Limb (tissue), 2 donors: ENCODE results near the gene PAIP2.

Experiments used
- DNase-seq, 2 donors: peaks; one replicate each; pipeline ENCODE4 v3.0.0-alpha.2; 2016; ENCODE audit errors: extremely low spot score in 2 of 2

Gene PAIP2

GRCh38 chr5:139410121-139410992 is 68.7 kb downstream of the PAIP2 start:
- DNase-seq, result no peak

DNA sequence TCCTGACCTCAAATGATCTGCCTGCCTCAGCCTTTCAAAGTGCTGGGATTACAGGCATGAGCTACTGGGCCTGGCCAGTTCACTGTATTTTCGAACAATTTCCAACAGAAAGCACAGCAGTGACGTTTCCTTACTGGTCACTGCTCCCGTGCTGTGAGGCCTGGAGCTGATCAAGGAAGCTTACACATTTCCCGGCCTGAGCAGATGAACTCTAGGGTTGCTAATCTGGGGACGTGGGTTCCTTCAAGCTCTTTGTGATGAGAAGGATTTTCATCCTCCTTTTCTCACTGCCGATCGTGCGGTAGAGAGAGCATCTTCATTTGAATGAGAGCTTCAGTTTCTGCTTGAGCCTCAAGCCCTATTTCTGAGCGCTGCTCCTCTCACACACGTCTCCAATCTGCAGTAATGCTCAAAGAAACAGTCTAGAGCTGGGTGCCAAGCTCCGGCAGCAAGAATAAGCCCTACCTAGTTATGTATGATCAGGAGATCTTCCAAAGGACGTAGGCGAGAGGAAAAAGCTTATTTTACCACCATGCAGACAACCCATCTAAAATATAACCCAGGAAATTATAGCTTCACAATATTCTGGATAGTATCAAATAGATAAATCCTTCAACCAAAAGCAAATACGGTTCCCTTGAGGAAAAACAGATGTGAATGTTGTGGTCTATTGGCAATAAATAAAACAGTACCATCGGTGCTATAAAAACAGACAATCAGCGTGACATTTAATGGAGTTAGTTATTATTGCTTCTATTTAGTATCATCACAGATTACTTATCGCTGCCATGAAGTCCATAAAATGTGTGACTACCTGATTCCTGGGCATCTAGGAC is 69.6 kb downstream of the PAIP2 start:
- no peak for DNase-seq

GRCh38 chr5:139413153-139413552 is 71.5 kb downstream of the PAIP2 start:
- DNase-seq, result no peak

GRCh38 chr5:139413963-139414362 is 72.3 kb downstream of the PAIP2 start:
- no peak for DNase-seq

DNA sequence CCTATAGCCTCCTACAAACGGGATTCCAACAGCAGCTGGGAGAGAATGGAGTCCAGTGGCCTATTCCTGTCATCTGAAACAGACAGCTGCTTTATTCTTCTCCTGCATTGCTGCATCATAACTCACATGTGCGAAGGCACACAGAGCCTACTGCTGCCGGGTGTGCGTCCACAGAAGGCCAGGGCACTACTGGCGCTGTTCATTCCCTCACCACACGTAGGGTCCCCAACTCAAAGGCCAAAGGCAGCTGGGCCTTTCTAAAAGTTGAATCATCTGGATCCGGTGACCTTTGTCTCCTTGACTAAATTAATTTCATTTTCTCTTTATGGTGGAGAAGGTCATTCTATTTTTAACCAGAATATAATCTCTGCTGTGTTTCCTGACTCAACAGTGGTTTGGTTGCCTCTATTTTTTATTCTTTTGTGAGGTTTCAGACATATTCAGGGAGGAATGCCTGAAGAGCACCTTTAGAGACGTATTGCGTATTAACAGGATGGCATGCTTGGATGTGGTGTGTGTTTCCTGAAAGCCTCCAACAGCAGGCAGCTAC is 73.0 kb downstream of the PAIP2 start:
- DNase-seq, result peak in 1 of 2 donors; percentile 69

DNA sequence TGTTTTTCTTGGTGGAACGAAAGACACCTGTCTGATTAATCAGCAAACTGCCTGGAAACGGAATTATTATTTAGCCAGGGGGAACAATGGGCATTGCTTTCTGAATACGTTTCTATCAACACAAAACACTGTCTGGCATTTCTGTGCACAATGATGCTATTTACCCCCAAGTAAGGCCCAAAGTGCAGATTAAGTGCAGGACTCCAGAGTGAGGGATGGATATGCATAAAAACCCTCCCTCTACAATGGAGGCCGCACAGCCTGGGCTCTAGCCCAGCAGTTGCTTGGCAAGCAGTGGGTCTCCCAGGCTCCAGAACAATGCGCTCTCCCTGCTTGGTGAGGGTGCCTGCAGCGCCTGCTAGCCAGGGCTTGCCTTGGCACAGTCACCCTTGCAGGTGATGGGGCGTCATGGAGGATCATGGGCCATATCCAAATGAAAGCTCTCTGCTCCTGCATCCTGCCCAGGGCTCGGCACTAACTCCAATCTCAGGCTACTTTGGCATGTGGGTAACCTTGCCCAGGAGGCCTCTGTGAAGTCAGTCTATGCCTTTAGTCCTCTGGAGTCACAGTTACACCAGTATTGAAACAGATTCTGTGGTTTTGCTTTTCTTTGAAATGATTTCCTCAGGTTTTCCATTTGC is 73.7 kb downstream of the PAIP2 start:
- no peak for DNase-seq

GRCh38 chr5:139415869-139416268 is 74.2 kb downstream of the PAIP2 start:
- no peak for DNase-seq

- DNase-seq, result no peak
These were observed 75.0 kb downstream of the PAIP2 start for GRCh38 chr5:139416651-139417050.

- DNase-seq, result no peak
These were observed 75.6 kb downstream of the PAIP2 start for GRCh38 chr5:139417214-139417613.

DNA sequence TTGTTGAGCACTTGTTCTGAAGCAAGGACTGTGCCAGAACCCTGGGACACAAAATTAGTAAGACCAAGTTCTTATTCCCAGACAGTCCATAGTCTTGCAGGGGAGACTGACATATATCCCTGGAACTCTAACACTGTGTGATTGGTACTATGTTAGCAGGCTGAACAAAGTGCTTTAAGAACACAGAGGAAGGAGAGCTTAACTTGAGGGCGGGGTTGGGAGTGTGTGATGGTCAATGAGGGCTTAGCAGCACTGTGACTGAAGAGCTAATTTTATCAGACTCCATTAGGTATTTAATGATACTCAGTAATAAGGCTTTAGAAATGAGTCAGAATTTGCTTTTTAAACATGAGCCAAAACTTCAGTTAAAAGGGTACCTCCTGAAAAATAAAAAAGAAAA is 77.1 kb downstream of the PAIP2 start:
- DNase-seq, result no peak
